Inflammatory macrophage treated with lipopolysaccharide for 4 hours (primary cell): ENCODE results near the gene SLC16A3.
A peak's percentile ranks its signal among the peaks of the same experiment; 100 is the strongest.

Experiments used
- DNase-seq: peaks from one replicate; pipeline ENCODE4 v3.0.0-alpha.2; 2020

SLC16A3 gene

DNA sequence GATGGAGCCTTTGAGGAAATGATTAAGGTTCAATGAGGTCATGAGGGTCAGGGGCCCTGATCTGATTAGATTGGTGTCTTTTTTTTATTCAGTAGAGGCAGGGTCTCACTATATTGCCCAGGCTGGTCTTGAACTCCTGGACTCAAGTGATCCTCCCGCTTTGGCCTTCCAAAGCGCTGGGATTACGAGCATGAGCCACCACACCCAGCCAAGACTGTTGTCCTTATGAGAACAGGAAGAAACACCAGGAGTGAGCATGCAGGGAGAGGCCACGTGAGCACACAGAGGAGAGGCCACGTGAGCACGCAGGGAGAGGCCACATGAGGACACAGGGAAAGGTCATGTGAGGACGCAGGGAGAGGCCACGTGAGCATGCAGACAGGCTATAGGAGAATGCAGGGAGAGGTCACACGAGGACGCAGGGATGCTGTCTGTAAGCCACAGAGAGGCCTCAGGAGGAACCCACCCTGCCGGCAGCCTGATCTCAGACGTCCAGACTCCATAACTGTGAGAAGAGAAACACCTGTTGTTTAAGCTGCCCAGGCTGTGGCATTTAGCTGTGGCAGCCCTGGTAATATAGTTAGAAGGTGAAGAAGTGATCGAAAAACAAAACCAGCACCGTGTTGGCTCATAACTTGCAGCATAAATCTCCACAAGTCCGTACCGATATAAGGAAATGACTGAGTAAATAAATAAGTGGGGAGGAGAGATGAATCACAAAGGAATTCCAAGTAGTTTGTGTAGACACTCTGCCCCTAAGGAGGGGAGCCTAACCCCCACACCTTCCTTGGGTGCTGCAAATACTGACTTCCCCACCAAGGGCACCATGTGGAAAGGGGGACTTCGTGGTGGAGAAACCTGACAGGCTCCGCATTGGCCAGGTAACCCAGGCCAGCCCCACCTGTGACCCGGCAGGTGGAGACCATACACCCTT lies 59.3 kb downstream of the SLC16A3 start:
- peak; percentile 63 for DNase-seq
